A549 treated with CpdA at 1 μM for 4 hours (cell line): ENCODE data around the gene BTG1. TPM values are rescaled to one million over a fixed set of nuclear protein-coding genes. Genes with fewer than 3 reads are reported as not detected.

ENCODE experiments used
- total RNA-seq: library from RNA; stranded (reverse); fragments of 200-300 nt; extraction: Qiagen RNA extraction; gene quantifications from 5 replicates; pipeline ENCODE4 v1.2.3, GENCODE V29; 2022; ENCODE audit warnings: low read depth

Gene BTG1, protein sequence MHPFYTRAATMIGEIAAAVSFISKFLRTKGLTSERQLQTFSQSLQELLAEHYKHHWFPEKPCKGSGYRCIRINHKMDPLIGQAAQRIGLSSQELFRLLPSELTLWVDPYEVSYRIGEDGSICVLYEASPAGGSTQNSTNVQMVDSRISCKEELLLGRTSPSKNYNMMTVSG
- total RNA-seq: 69.0 to 99.5 TPM (median 85.3 TPM) in 5 replicates

DNA sequence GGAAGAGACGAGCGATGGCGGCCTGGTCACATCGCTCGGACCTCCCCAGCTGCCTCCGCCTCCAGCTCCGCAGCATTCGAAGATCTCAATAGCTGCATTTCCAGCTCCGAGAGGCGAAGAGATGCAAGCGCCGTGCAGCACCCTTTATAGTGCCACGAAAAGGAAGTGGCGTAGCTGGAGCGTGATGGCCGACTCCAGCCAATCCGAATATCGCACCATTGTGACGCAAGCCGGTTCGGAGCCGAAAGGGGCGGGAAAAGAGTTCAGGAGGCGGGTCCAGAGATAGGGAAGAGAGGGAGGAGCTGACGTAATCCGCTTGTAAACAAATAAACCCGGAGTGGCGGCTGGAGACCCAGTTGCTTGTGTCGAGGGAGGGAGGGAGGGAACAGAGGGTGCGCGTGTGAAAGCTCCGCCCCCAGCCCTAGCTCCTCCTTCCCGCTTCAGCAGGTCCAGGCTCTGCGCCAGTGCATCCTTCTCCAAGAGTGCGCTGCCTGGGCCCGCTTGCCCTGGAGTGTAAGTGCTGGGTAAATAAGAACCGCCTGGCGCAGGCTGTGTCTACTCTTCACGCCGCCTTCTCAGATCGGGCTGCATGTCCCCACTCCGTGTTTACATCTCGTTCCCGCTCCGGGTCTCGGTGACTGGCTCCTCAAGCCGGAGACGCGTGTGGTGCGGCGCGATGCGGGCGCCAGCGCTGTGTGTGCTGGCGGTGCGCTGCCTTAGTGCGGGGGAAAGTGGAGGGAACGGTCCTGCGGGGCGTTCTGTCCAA, at the start of gene BTG1:
BTG1 (minus strand) TSS at position 116 of the 766 bp plus-strand sequence. CDS start 311 bp downstream, outside the sequence.

